ENCODE data around the gene AMOTL1.

Gene AMOTL1

GRCh38 chr11:94741022-94741679 is 27.0 kb upstream of the AMOTL1 start:
- peak; percentile 53 for DNase-seq

GRCh38 chr11:94742665-94743064 is 25.5 kb upstream of the AMOTL1 start:
- no peak for DNase-seq

- DNase-seq = no peak
Observed at GRCh38 chr11:94746721-94747120, 21.4 kb upstream of the AMOTL1 start.

- DNase-seq = no peak
Observed at GRCh38 chr11:94747146-94747545, 21.0 kb upstream of the AMOTL1 start.

GRCh38 chr11:94747601-94748041 is 20.5 kb upstream of the AMOTL1 start:
- no peak for DNase-seq

GRCh38 chr11:94749369-94749768 is 18.8 kb upstream of the AMOTL1 start:
- DNase-seq = no peak

- DNase-seq = no peak
Observed at GRCh38 chr11:94750319-94751217, 17.6 kb upstream of the AMOTL1 start.

GRCh38 chr11:94751218-94751609 is 16.9 kb upstream of the AMOTL1 start:
- DNase-seq = no peak

- no peak for DNase-seq
Observed at GRCh38 chr11:94751786-94752185, 16.4 kb upstream of the AMOTL1 start.

GRCh38 chr11:94753630-94754029 is 14.5 kb upstream of the AMOTL1 start:
- DNase-seq = no peak

GRCh38 chr11:94754335-94754734 is 13.8 kb upstream of the AMOTL1 start:
- DNase-seq = no peak

GRCh38 chr11:94754819-94755218 is 13.3 kb upstream of the AMOTL1 start:
- DNase-seq = no peak

- no peak for DNase-seq
Observed at GRCh38 chr11:94755494-94755893, 12.7 kb upstream of the AMOTL1 start.

GRCh38 chr11:94757037-94757735 is 11.0 kb upstream of the AMOTL1 start:
- DNase-seq = no peak

GRCh38 chr11:94758666-94759065 is 9.5 kb upstream of the AMOTL1 start:
- no peak for DNase-seq

GRCh38 chr11:94759522-94759921 is 8.6 kb upstream of the AMOTL1 start:
- DNase-seq = no peak

GRCh38 chr11:94760296-94760695 is 7.9 kb upstream of the AMOTL1 start:
- DNase-seq = no peak

GRCh38 chr11:94762208-94762607 is 5.9 kb upstream of the AMOTL1 start:
- no peak for DNase-seq

GRCh38 chr11:94762995-94763394 is 5.2 kb upstream of the AMOTL1 start:
- no peak for DNase-seq

GRCh38 chr11:94766713-94767206 is 1.4 kb upstream of the AMOTL1 start:
- no peak for DNase-seq

GRCh38 chr11:94767291-94767690 is 865 bp upstream of the AMOTL1 start:
- DNase-seq = no peak

- DNase-seq = peak; percentile 29
Observed at GRCh38 chr11:94768602-94769541, 716 bp downstream of the AMOTL1 start.
